Liver (tissue), 9 donors: ENCODE measurements around the gene SERPINF2. TPM values are rescaled to one million over a fixed set of nuclear protein-coding genes. Genes with fewer than 3 reads are reported as not detected.
"Not testable (repeated sequence)": the region's sequence is repeated elsewhere in the genome, so short reads cannot be mapped to it uniquely, and the experiment has no call there.

Experiments used
- DNase-seq: peaks from one replicate; pipeline ENCODE4 v3.0.0-alpha.2; 2017; ENCODE audit warnings: low spot score
- H3K27ac ChIP-seq, 2 donors: one replicate each; pipeline ENCODE4 v1.7.0; 2013; ENCODE audit warnings: inconsistent platforms in 2 of 2, low read length in 2 of 2, control low read depth in 1 of 2, low read depth in 1 of 2, mild to moderate bottlenecking in 1 of 2
- H3K27me3 ChIP-seq, 4 donors: one replicate each; pipeline versions ENCODE4 v1.6.1 to v1.7.0; 2013; ENCODE audit warnings: low read length in 3 of 4, inconsistent platforms in 1 of 4, mild to moderate bottlenecking in 1 of 4, moderate library complexity in 1 of 4; ENCODE audit not compliant: control insufficient read depth in 4 of 4, insufficient read depth in 4 of 4
- H3K36me3 ChIP-seq, 4 donors: one replicate each; pipeline versions ENCODE4 v1.6.1 to v1.7.0; 2013; ENCODE audit warnings: low read length in 3 of 4, mild to moderate bottlenecking in 3 of 4, low read depth in 1 of 4, moderate library complexity in 1 of 4; ENCODE audit not compliant: control insufficient read depth in 4 of 4, insufficient read depth in 3 of 4
- H3K4me1 ChIP-seq, 4 donors: one replicate each; pipeline versions ENCODE4 v1.6.1 to v1.7.0; 2013; ENCODE audit warnings: low read length in 3 of 4, mild to moderate bottlenecking in 3 of 4, moderate library complexity in 1 of 4; ENCODE audit not compliant: control insufficient read depth in 4 of 4, insufficient read depth in 4 of 4
- H3K4me3 ChIP-seq, 3 donors: one replicate each; pipeline versions ENCODE4 v1.6.1 to v1.7.0; 2013; ENCODE audit warnings: low read length in 3 of 3, control low read depth in 1 of 3, low read depth in 1 of 3, mild to moderate bottlenecking in 1 of 3
- H3K9ac ChIP-seq, 2 donors: one replicate each; pipeline ENCODE4 v1.7.0; 2013; ENCODE audit warnings: low read length in 2 of 2, mild to moderate bottlenecking in 2 of 2, moderate library complexity in 2 of 2, control low read depth in 1 of 2, low read depth in 1 of 2
- H3K9me3 ChIP-seq, 4 donors: one replicate each; pipeline versions ENCODE4 v1.6.1 to v1.7.0; 2013; ENCODE audit warnings: low read length in 3 of 4; ENCODE audit not compliant: control insufficient read depth in 4 of 4
- EGR1 ChIP-seq, 2 donors: IDR thresholded peaks; 2 replicates each; pipeline ENCODE4 v1.6.1; 2016 to 2018; ENCODE audit warnings: antibody characterized with exemption in 2 of 2, low read depth in 2 of 2
- FOXA2 ChIP-seq: IDR thresholded peaks from 2 replicates; pipeline ENCODE4 v1.6.1; 2016; ENCODE audit warnings: antibody characterized with exemption
- GABPA ChIP-seq, 2 donors: IDR thresholded peaks in 1 of 2; conservative IDR thresholded peaks in 1 of 2; 2 replicates each; pipeline ENCODE4 v1.6.1; 2016; ENCODE audit warnings: antibody characterized with exemption in 2 of 2, mild to moderate bottlenecking in 1 of 2, moderate library complexity in 1 of 2
- HNF4A ChIP-seq, 2 donors: conservative IDR thresholded peaks; 2 replicates each; pipeline ENCODE4 v1.6.1; 2016; ENCODE audit warnings: antibody characterized with exemption in 2 of 2, mild to moderate bottlenecking in 2 of 2
- HNF4G ChIP-seq: IDR thresholded peaks from 2 replicates; pipeline ENCODE4 v1.6.1; 2016; ENCODE audit warnings: antibody characterized with exemption
- JUND ChIP-seq, 2 donors: IDR thresholded peaks; 2 replicates each; pipeline ENCODE4 v1.6.1; 2016; ENCODE audit warnings: antibody characterized with exemption in 2 of 2
- MAX ChIP-seq: IDR thresholded peaks from 2 replicates; pipeline ENCODE4 v1.6.1; 2016; ENCODE audit warnings: antibody characterized with exemption
- NR2F2 ChIP-seq: IDR thresholded peaks from 2 replicates; pipeline ENCODE4 v1.6.1; 2016; ENCODE audit warnings: antibody characterized with exemption
- RXRA ChIP-seq, 2 donors: IDR thresholded peaks; 2 replicates each; pipeline ENCODE4 v1.6.1; 2017 to 2018; ENCODE audit warnings: antibody characterized with exemption in 2 of 2, mild to moderate bottlenecking in 1 of 2
- SP1 ChIP-seq: IDR thresholded peaks from 2 replicates; pipeline ENCODE4 v1.6.1; 2018; ENCODE audit warnings: antibody characterized with exemption, mild to moderate bottlenecking
- TAF1 ChIP-seq: conservative IDR thresholded peaks from 2 replicates; pipeline ENCODE4 v1.6.1; 2016; ENCODE audit warnings: antibody characterized with exemption, mild to moderate bottlenecking
- YY1 ChIP-seq: IDR thresholded peaks from 2 replicates; pipeline ENCODE4 v1.6.1; 2016; ENCODE audit warnings: antibody characterized with exemption, mild to moderate bottlenecking
- ZBTB33 ChIP-seq: IDR thresholded peaks from 2 replicates; pipeline ENCODE4 v1.6.1; 2016; ENCODE audit warnings: antibody characterized with exemption
- WGBS: extraction: QIAGEN DNeasy Blood & Tissue Kit; methylation state at CpG from one replicate; pipeline ENCODE4 v1.1.7; 2013; 5-methylcytosine and 5-hydroxymethylcytosine counted together
- polyA plus RNA-seq, 2 donors: library from polyadenylated mRNA; stranded (reverse) in 1 of 2; unstranded in 1 of 2; fragments of 200-250 nt in 1 of 2; fragments of >200 nt in 1 of 2; fragmentation: Nextera tagmentation in 1 of 2; extraction: Ambion mirVana in 1 of 2; gene quantifications; one replicate each; pipeline versions ENCODE4 v1.2.1 to v1.2.3, GENCODE V29; 2013 to 2015
- total RNA-seq, 2 donors: library from RNA; depleted of rRNA; stranded (reverse); fragments of >200 nt; gene quantifications; one replicate each; pipeline ENCODE4 v1.2.3, GENCODE V29; 2014
- TF ChIP-seq, protein P1 (sequence below): IDR thresholded peaks from 2 replicates; pipeline ENCODE4 v1.6.1; 2016; ENCODE audit warnings: antibody characterized with exemption, mild to moderate bottlenecking
- TF ChIP-seq, protein P2 (sequence below): fragments of 150-350 bp; IDR thresholded peaks from 2 replicates; pipeline ENCODE4 v1.5.1; 2017; ENCODE audit warnings: improper control_type of control experiment, low read depth, low read length; ENCODE audit not compliant: missing input control
- donor health status: healthy.
- donor health status: healthy.
- donor health status: healthy.
- donor health status: healthy.
- donor health status: healthy.

The SERPINF2 gene
- total and polyA plus RNA-seq, 4 donors: 477 to 1,248 (median 675) TPM

DNA sequence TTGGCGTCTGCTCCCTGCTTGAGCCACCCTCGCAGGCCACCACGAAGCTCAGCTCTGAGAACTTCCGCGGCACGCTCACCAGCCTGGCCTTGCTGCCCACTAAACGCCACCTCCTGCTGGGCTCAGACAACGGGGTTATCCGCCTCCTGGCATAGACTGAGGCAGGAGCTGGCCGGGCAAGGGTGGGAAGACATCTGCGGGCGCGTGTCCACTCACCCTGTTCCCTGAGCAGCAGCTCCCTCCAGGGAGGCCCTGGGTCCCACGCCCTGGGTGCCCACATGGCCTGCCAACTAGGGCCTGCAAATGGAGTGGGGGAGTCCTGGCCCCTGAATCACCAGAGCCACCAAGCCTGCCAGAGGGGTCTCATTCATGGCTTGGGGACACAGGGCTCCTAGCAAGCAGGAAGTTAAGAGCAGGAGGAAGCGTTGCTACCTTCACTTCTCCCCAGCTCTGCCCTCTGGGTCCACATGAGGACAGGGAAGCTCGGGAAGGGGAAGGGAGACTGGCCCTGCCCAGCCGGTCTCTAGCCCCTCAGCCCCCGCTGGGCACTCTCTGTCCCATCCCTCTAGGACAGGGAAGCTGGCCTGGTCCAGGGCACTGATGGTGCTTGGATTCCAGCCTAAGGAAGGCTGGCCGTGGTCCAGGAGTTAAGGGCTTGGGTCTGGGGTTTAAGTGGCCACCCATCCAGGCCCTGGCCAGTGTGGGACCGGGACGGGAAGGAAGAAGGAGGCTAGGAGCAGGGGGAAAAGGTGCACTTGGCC is 5.0 kb upstream of the SERPINF2 start:
- TF ChIP-seq NR2F2: no peak
- TF ChIP-seq, protein P1, sequence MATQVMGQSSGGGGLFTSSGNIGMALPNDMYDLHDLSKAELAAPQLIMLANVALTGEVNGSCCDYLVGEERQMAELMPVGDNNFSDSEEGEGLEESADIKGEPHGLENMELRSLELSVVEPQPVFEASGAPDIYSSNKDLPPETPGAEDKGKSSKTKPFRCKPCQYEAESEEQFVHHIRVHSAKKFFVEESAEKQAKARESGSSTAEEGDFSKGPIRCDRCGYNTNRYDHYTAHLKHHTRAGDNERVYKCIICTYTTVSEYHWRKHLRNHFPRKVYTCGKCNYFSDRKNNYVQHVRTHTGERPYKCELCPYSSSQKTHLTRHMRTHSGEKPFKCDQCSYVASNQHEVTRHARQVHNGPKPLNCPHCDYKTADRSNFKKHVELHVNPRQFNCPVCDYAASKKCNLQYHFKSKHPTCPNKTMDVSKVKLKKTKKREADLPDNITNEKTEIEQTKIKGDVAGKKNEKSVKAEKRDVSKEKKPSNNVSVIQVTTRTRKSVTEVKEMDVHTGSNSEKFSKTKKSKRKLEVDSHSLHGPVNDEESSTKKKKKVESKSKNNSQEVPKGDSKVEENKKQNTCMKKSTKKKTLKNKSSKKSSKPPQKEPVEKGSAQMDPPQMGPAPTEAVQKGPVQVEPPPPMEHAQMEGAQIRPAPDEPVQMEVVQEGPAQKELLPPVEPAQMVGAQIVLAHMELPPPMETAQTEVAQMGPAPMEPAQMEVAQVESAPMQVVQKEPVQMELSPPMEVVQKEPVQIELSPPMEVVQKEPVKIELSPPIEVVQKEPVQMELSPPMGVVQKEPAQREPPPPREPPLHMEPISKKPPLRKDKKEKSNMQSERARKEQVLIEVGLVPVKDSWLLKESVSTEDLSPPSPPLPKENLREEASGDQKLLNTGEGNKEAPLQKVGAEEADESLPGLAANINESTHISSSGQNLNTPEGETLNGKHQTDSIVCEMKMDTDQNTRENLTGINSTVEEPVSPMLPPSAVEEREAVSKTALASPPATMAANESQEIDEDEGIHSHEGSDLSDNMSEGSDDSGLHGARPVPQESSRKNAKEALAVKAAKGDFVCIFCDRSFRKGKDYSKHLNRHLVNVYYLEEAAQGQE: no peak
- no peak for TF ChIP-seq FOXA2
- no peak for TF ChIP-seq ZBTB33
- TF ChIP-seq GABPA (IDR thresholded peaks at IDR 0.05 in 1 of 2, conservative IDR thresholded peaks at IDR 0.05 in 1 of 2): no peak
- TF ChIP-seq MAX: no peak
- TF ChIP-seq TAF1: no peak
- TF ChIP-seq RXRA (IDR thresholded peaks at IDR 0.05): no peak
- no peak for TF ChIP-seq EGR1 (IDR thresholded peaks at IDR 0.05; ENCODE audit: low read depth in 2 of 2)
- TF ChIP-seq SP1: no peak
- no peak for TF ChIP-seq HNF4A (conservative IDR thresholded peaks at IDR 0.05)
- TF ChIP-seq, protein P2, sequence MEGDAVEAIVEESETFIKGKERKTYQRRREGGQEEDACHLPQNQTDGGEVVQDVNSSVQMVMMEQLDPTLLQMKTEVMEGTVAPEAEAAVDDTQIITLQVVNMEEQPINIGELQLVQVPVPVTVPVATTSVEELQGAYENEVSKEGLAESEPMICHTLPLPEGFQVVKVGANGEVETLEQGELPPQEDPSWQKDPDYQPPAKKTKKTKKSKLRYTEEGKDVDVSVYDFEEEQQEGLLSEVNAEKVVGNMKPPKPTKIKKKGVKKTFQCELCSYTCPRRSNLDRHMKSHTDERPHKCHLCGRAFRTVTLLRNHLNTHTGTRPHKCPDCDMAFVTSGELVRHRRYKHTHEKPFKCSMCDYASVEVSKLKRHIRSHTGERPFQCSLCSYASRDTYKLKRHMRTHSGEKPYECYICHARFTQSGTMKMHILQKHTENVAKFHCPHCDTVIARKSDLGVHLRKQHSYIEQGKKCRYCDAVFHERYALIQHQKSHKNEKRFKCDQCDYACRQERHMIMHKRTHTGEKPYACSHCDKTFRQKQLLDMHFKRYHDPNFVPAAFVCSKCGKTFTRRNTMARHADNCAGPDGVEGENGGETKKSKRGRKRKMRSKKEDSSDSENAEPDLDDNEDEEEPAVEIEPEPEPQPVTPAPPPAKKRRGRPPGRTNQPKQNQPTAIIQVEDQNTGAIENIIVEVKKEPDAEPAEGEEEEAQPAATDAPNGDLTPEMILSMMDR: no peak
- TF ChIP-seq YY1: no peak
- no peak for TF ChIP-seq HNF4G
- no peak for TF ChIP-seq JUND (IDR thresholded peaks at IDR 0.05)
- peak overlapping the region in 2 of 3 donors; percentile 7 to 31 for H3K4me3 ChIP-seq
- peak overlapping the region; percentile 87 to 96 for H3K27ac ChIP-seq
- no peaks in the 10 kb centered on the region for H3K9me3 ChIP-seq
- 46% methylated on average over 21 of the region's 21 CpGs for WGBS
- H3K4me1 ChIP-seq: peaks cover 8 to 42% (median 32%) of the 10 kb centered on the region in 4 donors
- no peaks in the 10 kb centered on the region for H3K27me3 ChIP-seq
- peaks cover 0 to 10% (median 6%) of the 10 kb centered on the region in 4 donors for H3K36me3 ChIP-seq
- peak; percentile 34 for DNase-seq
- H3K9ac ChIP-seq: peak overlapping the region; percentile 67 to 71

GRCh38 chr17:1741899-1742298 is 772 bp upstream of the SERPINF2 start:
- Histone ChIP-seq H3K9ac (peak overlapping the region in 1 of 2 donors; percentile 3), H3K4me1 (peaks cover 6 to 41% (median 30%) of the 10 kb centered on the region in 4 donors), H3K27ac (peak overlapping the region; percentile 69 to 89)
- H3K9me3 ChIP-seq, H3K4me3 ChIP-seq, DNase-seq, H3K36me3 ChIP-seq, H3K27me3 ChIP-seq: not testable (repeated sequence)
- WGBS: 75% methylated on average over 7 of the region's 7 CpGs
